GM23248 (cell line): ENCODE measurements around the gene TOP3A. TPM values are rescaled to one million over a fixed set of nuclear protein-coding genes. Genes with fewer than 3 reads are reported as not detected.

Experiments
- DNase-seq: peaks from one replicate; pipeline ENCODE4 v3.0.0-alpha.2; 2015
- H2AFZ ChIP-seq: fragments of 200-600 bp; sonication (generic); 2 replicates; pipeline ENCODE4 v1.6.1; 2016; ENCODE audit warnings: antibody characterized with exemption
- H3F3A ChIP-seq: fragments of 200-600 bp; sonication (generic); 2 replicates; pipeline ENCODE4 v1.6.1; 2016; ENCODE audit warnings: mild to moderate bottlenecking, antibody characterized with exemption, mixed run types; ENCODE audit not compliant: insufficient read depth
- H3K27ac ChIP-seq: fragments of 200-600 bp; sonication (generic); 2 replicates; pipeline ENCODE4 v1.5.1; 2016; ENCODE audit warnings: mild to moderate bottlenecking
- H3K27me3 ChIP-seq: fragments of 200-600 bp; sonication (generic); replicated peaks from 2 replicates; pipeline ENCODE4 v1.6.1; 2016; ENCODE audit warnings: mild to moderate bottlenecking; ENCODE audit not compliant: insufficient read depth
- H3K36me3 ChIP-seq: fragments of 200-600 bp; sonication (generic); 2 replicates; pipeline ENCODE4 v1.6.1; 2016; ENCODE audit warnings: low read depth, mild to moderate bottlenecking
- H3K4me1 ChIP-seq: fragments of 200-600 bp; sonication (generic); 2 replicates; pipeline ENCODE4 v1.6.1; 2016; ENCODE audit warnings: mild to moderate bottlenecking; ENCODE audit not compliant: insufficient read depth
- H3K4me2 ChIP-seq: fragments of 200-600 bp; sonication (generic); one replicate; pipeline ENCODE4 v1.6.1; 2016; ENCODE audit warnings: mild to moderate bottlenecking; ENCODE audit not compliant: unreplicated experiment
- H3K4me3 ChIP-seq: fragments of 200-600 bp; sonication (generic); 2 replicates; pipeline ENCODE4 v1.5.1; 2016; ENCODE audit warnings: mild to moderate bottlenecking
- H3K79me2 ChIP-seq: fragments of 200-600 bp; sonication (generic); 2 replicates; pipeline ENCODE4 v1.6.1; 2016; ENCODE audit warnings: mild to moderate bottlenecking; ENCODE audit not compliant: insufficient read depth
- H3K9ac ChIP-seq: fragments of 200-600 bp; sonication (generic); 2 replicates; pipeline ENCODE4 v1.6.1; 2016; ENCODE audit warnings: mild to moderate bottlenecking
- H3K9me2 ChIP-seq: fragments of 200-600 bp; sonication (generic); 2 replicates; pipeline ENCODE4 v1.6.1; 2016; ENCODE audit warnings: mixed run types, mild to moderate bottlenecking, moderate library complexity; ENCODE audit not compliant: insufficient read depth
- H3K9me3 ChIP-seq: fragments of 200-600 bp; sonication (generic); one replicate; pipeline ENCODE4 v1.6.1; 2017; ENCODE audit warnings: low read depth
- H4K20me1 ChIP-seq: fragments of 200-600 bp; sonication (generic); 2 replicates; pipeline ENCODE4 v1.6.0; 2016; ENCODE audit not compliant: insufficient read depth
- EZH2 ChIP-seq: fragments of 200-600 bp; sonication (generic); IDR thresholded peaks from 2 replicates; pipeline ENCODE4 v1.6.1; 2018; ENCODE audit warnings: antibody characterized with exemption, mild to moderate bottlenecking; ENCODE audit not compliant: insufficient read depth, poor library complexity, severe bottlenecking
- EZH2phosphoT487 ChIP-seq: fragments of 200-600 bp; sonication (generic); IDR thresholded peaks from 2 replicates; pipeline ENCODE4 v1.6.1; 2018; ENCODE audit warnings: antibody characterized with exemption, moderate library complexity, mild to moderate bottlenecking, low read depth; ENCODE audit not compliant: insufficient read depth
- WGBS, 2 experiments: methylation state at CpG; one replicate each; pipeline ENCODE4 v1.1.6; 2015 to 2017; ENCODE audit warnings: low lambda C conversion rate in 2 of 2, low coverage in 1 of 2; ENCODE audit errors: missing lambda C conversion rate in 2 of 2; 5-methylcytosine and 5-hydroxymethylcytosine counted together
- in situ Hi-C: fragments of 300-500 bp; cut with MboI; formaldehyde crosslinking; loops from 2 replicates; pipeline ENCODE4 v1.15.0; 2020
- polyA plus RNA-seq: library from polyadenylated mRNA; unstranded; fragments of >200 nt; fragmentation: Nextera tagmentation; extraction: Ambion mirVana; gene quantifications from 2 replicates; pipeline ENCODE4 v1.2.1, GENCODE V29; 2016
- total RNA-seq: library from RNA; depleted of rRNA; stranded (reverse); fragments of >200 nt; shearing (Covaris generic); gene quantifications from 2 replicates; pipeline ENCODE4 v1.2.3, GENCODE V29; 2014

Gene TOP3A
- total and polyA plus RNA-seq, 2 experiments from 2014 or later, result 12.2 to 47.1 TPM

- in situ Hi-C loops, result no loop called here
- 53% methylated on average over 20 to 22 of the region's 22 CpGs for WGBS, 2 experiments
- H3K9me2 ChIP-seq, result no peaks in the 10 kb centered on the region
- no peaks in the 10 kb centered on the region for H3K27me3 ChIP-seq
- H3K36me3 ChIP-seq, result peaks cover 18% of the 10 kb centered on the region
- TF ChIP-seq EZH2, result no peak
- no peak for TF ChIP-seq EZH2phosphoT487
- peaks cover 26% of the 10 kb centered on the region for H3K4me1 ChIP-seq
- 0 out of 2 replicates have a peak, but pooled peaks cover 6% of the 10 kb centered on the region for H3F3A ChIP-seq
- H3K9ac ChIP-seq, result 0 out of 2 replicates have a peak overlapping the region, but pooled peaks have one; percentile 95
- H3K9me3 ChIP-seq, result no peaks in the 10 kb centered on the region
- H3K27ac ChIP-seq, result no peak overlapping the region
- peak overlapping the region; percentile 94 for H2AFZ ChIP-seq
- DNase-seq, result peak; percentile 40
- H4K20me1 ChIP-seq, result no peaks in the 10 kb centered on the region
- H3K79me2 ChIP-seq, result peaks cover 47% of the 10 kb centered on the region
- peak overlapping the region; percentile 96 for H3K4me3 ChIP-seq
- peak overlapping the region; percentile 58 for H3K4me2 ChIP-seq
Observed at GRCh38 chr17:18259621-18260331, 55.0 kb downstream of the TOP3A start.

DNA sequence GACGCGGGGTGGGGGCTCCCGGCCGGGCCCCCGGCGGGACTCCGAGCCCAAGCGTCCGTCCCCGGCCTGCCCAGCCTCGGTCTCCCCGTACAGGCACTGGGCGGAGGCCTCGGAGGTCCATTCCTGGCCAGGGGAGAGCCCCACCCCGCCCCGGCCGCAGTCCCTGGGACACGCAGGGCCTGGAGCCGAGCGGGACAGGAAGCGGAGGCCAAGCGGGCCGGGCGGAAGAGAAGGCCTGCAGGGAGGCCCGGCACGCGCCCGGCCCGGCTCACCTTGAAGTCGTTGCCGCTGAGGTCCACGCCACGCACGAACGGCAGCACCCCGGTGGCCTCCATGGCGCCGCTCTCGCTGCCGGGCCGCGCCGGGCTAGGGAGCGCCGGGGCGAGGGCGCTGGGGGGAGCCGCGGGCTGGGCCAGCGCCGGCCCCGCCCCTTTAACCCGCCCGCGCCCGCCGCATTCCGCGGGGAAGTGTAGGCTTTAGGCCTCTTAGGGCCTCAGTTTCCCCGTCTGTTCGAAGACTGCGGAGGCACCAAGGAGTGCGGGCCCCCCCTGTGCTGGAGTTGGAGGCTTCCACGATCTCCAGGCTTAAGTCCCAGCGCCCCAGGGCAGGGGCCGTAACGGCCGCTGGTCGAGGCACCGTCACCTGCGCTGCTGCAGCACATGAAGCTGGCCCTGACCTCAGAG is 56.3 kb downstream of the TOP3A start, which contains the start of gene FLII:
TSS of gene FLII (minus strand) at position 383 of the 683 bp plus-strand sequence. CDS start at position 335, 48 bp downstream.
- peak within 1 kb of the TSS; percentile 86 for H3K4me2 ChIP-seq
- peak within 1 kb of the TSS; percentile 98 for H3K9ac ChIP-seq
- no peaks in the 10 kb centered on the region for H3K27me3 ChIP-seq
- peak within 1 kb of the TSS; percentile 97 for H3K4me3 ChIP-seq
- WGBS, 2 experiments, result 2 to 5% methylated on average over 35 to 48 of the region's 71 CpGs
- no peaks in the 10 kb centered on the region for H3K9me3 ChIP-seq
- H3F3A ChIP-seq, result 0 out of 2 replicates have a peak, but pooled peaks cover 6% of the 10 kb centered on the region
- peak within 1 kb of the TSS; percentile 88 for H2AFZ ChIP-seq
- no peaks in the 10 kb centered on the region for H4K20me1 ChIP-seq
- DNase-seq, result peak; percentile 83
- TF ChIP-seq EZH2 (no peak), EZH2phosphoT487 (no peak)
- H3K4me1 ChIP-seq, result peaks cover 26% of the 10 kb centered on the region
- H3K9me2 ChIP-seq, result no peaks in the 10 kb centered on the region
- in situ Hi-C loops, result no loop called here
- peaks cover 49% of the 10 kb centered on the region for H3K79me2 ChIP-seq
- peak within 1 kb of the TSS; percentile 96 for H3K27ac ChIP-seq
- H3K36me3 ChIP-seq, result peaks cover 18% of the 10 kb centered on the region

DNA sequence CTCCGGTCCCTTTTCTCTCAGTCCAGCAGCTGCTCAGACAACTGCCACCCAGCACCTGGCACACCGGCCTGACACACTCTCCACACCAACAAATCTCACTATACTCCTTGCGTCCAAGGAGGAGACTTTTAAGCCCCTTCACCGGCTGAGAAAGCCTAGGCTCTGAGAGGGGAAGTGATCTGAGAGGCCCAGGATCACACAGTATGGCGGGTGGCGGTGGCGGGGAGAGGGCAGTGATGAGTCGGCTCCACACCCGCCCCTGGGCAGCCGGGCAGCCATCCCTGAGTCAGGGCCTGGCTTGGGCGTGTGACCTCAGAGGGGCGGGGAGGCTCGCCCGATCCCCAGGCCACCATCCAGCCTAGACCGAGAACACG is 56.8 kb downstream of the TOP3A start:
- Histone ChIP-seq H4K20me1 (no peaks in the 10 kb centered on the region), H3F3A (0 out of 2 replicates have a peak, but pooled peaks cover 6% of the 10 kb centered on the region), H2AFZ (peak overlapping the region; percentile 88), H3K4me1 (peaks cover 26% of the 10 kb centered on the region), H3K36me3 (peaks cover 23% of the 10 kb centered on the region), H3K79me2 (peaks cover 53% of the 10 kb centered on the region), H3K27me3 (no peaks in the 10 kb centered on the region), H3K9me3 (no peaks in the 10 kb centered on the region), H3K9me2 (no peaks in the 10 kb centered on the region), H3K4me3 (peak overlapping the region; percentile 97), H3K27ac (peak overlapping the region; percentile 96), H3K4me2 (peak overlapping the region; percentile 86), H3K9ac (peak overlapping the region; percentile 98)
- in situ Hi-C loops, result no loop called here
- TF ChIP-seq EZH2phosphoT487 (no peak), EZH2 (no peak)
- 0 to 1% methylated on average over 10 to 14 of the region's 16 CpGs for WGBS, 2 experiments
- peak; percentile 94 for DNase-seq

- TF ChIP-seq EZH2 (no peak), EZH2phosphoT487 (no peak)
- WGBS, 2 experiments, result 29% methylated on average over 16 to 18 of the region's 18 CpGs
- 0 out of 2 replicates have a peak, but pooled peaks cover 6% of the 10 kb centered on the region for H3F3A ChIP-seq
- H3K9me2 ChIP-seq, result no peaks in the 10 kb centered on the region
- H4K20me1 ChIP-seq, result no peaks in the 10 kb centered on the region
- no peaks in the 10 kb centered on the region for H3K27me3 ChIP-seq
- peak; percentile 82 for DNase-seq
- peak overlapping the region; percentile 96 for H3K27ac ChIP-seq
- peak overlapping the region; percentile 98 for H3K9ac ChIP-seq
- H3K36me3 ChIP-seq, result peaks cover 25% of the 10 kb centered on the region
- H3K4me1 ChIP-seq, result peaks cover 26% of the 10 kb centered on the region
- H3K9me3 ChIP-seq, result no peaks in the 10 kb centered on the region
- peak overlapping the region; percentile 88 for H2AFZ ChIP-seq
- in situ Hi-C loops, result no loop called here
- peak overlapping the region; percentile 97 for H3K4me3 ChIP-seq
- peaks cover 55% of the 10 kb centered on the region for H3K79me2 ChIP-seq
- peak overlapping the region; percentile 86 for H3K4me2 ChIP-seq
Observed at GRCh38 chr17:18257268-18257981, 57.4 kb downstream of the TOP3A start.
